ENCODE data around the gene PBRM1. TPM values are rescaled to one million over a fixed set of nuclear protein-coding genes. Genes with fewer than 3 reads are reported as not detected.

Gene PBRM1
- total and polyA plus RNA-seq, 2 experiments from 2014 or later: 57.5 to 72.5 TPM

DNA sequence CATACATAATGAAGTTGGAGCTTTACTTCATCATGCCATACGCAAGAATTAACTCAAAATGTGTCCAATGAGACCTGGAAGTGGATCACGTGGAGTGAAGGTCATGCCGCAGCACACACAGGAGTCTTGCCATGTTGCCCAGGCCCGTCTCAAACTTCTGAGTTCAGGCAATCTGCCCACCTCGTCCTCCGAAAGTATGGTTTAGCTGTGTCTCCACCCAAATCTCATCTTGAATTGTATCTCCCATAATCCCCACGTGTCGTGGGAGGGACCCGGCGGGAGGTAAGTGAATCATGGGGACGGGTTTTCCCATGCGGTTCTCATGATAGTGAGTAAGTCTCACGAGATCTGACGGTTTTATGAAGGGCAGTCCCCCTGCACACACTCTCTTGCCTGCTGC lies 45.9 kb upstream of the PBRM1 start:
- Histone ChIP-seq H4K20me1 (replicated peaks; ENCODE audit: insufficient read depth) (no peaks in the 10 kb centered on the region), H2AFZ (no peak overlapping the region), H3K4me2 (no peak overlapping the region), H3K27ac (ENCODE audit: low read depth) (no peak overlapping the region), H3K4me1 (ENCODE audit: insufficient read depth) (no peaks in the 10 kb centered on the region), H3F3A (replicated peaks; ENCODE audit: low read depth) (no peaks in the 10 kb centered on the region), H3K9me2 (ENCODE audit: insufficient read depth) (no peaks in the 10 kb centered on the region), H3K27me3 (ENCODE audit: insufficient read depth) (no peaks in the 10 kb centered on the region), H3K36me3 (ENCODE audit: insufficient read depth) (peaks cover 34% of the 10 kb centered on the region), H3K4me3 (no peak overlapping the region), H3K79me2 (replicated peaks; ENCODE audit: insufficient read depth) (no peaks in the 10 kb centered on the region)
- Mint-ChIP-seq H3K4me1 (no peaks in the 10 kb centered on the region), H3K36me3 (ENCODE audit: low read depth) (peaks cover 87% of the 10 kb centered on the region), H3K27me3 (ENCODE audit: insufficient read depth, low read depth, poor library complexity) (peaks cover 3% of the 10 kb centered on the region), H3K27ac (no peak overlapping the region), H3K9me3 (peaks cover 23% of the 10 kb centered on the region), H3K4me3 (no peak overlapping the region)
- ATAC-seq (no peak), DNase-seq (ENCODE audit: low spot score) (no peak)
- TF ChIP-seq CREB1 (CRISPR knock-in tag; IDR thresholded peaks at IDR 0.05; ENCODE audit: low read depth) (no peak), EZH2 (IDR thresholded peaks at IDR 0.05; ENCODE audit: low read depth, unreplicated experiment) (no peak), JUNB (IDR thresholded peaks at IDR 0.05; ENCODE audit: unreplicated experiment) (no peak), POLR2AphosphoS5 (IDR thresholded peaks at IDR 0.05; ENCODE audit: low read depth) (no peak), NANOG (IDR thresholded peaks at IDR 0.05; ENCODE audit: borderline replicate concordance) (no peak), ZNF114 (CRISPR knock-in tag; IDR thresholded peaks at IDR 0.05) (no peak), EZH2phosphoT487 (IDR thresholded peaks at IDR 0.05; ENCODE audit: unreplicated experiment) (no peak), ZNF331 (CRISPR knock-in tag; IDR thresholded peaks at IDR 0.05; ENCODE audit: low read depth) (no peak)
- TF ChIP-seq, protein P1, sequence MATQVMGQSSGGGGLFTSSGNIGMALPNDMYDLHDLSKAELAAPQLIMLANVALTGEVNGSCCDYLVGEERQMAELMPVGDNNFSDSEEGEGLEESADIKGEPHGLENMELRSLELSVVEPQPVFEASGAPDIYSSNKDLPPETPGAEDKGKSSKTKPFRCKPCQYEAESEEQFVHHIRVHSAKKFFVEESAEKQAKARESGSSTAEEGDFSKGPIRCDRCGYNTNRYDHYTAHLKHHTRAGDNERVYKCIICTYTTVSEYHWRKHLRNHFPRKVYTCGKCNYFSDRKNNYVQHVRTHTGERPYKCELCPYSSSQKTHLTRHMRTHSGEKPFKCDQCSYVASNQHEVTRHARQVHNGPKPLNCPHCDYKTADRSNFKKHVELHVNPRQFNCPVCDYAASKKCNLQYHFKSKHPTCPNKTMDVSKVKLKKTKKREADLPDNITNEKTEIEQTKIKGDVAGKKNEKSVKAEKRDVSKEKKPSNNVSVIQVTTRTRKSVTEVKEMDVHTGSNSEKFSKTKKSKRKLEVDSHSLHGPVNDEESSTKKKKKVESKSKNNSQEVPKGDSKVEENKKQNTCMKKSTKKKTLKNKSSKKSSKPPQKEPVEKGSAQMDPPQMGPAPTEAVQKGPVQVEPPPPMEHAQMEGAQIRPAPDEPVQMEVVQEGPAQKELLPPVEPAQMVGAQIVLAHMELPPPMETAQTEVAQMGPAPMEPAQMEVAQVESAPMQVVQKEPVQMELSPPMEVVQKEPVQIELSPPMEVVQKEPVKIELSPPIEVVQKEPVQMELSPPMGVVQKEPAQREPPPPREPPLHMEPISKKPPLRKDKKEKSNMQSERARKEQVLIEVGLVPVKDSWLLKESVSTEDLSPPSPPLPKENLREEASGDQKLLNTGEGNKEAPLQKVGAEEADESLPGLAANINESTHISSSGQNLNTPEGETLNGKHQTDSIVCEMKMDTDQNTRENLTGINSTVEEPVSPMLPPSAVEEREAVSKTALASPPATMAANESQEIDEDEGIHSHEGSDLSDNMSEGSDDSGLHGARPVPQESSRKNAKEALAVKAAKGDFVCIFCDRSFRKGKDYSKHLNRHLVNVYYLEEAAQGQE (IDR thresholded peaks at IDR 0.05; ENCODE audit: unreplicated experiment): no peak
- TF ChIP-seq, protein P2, sequence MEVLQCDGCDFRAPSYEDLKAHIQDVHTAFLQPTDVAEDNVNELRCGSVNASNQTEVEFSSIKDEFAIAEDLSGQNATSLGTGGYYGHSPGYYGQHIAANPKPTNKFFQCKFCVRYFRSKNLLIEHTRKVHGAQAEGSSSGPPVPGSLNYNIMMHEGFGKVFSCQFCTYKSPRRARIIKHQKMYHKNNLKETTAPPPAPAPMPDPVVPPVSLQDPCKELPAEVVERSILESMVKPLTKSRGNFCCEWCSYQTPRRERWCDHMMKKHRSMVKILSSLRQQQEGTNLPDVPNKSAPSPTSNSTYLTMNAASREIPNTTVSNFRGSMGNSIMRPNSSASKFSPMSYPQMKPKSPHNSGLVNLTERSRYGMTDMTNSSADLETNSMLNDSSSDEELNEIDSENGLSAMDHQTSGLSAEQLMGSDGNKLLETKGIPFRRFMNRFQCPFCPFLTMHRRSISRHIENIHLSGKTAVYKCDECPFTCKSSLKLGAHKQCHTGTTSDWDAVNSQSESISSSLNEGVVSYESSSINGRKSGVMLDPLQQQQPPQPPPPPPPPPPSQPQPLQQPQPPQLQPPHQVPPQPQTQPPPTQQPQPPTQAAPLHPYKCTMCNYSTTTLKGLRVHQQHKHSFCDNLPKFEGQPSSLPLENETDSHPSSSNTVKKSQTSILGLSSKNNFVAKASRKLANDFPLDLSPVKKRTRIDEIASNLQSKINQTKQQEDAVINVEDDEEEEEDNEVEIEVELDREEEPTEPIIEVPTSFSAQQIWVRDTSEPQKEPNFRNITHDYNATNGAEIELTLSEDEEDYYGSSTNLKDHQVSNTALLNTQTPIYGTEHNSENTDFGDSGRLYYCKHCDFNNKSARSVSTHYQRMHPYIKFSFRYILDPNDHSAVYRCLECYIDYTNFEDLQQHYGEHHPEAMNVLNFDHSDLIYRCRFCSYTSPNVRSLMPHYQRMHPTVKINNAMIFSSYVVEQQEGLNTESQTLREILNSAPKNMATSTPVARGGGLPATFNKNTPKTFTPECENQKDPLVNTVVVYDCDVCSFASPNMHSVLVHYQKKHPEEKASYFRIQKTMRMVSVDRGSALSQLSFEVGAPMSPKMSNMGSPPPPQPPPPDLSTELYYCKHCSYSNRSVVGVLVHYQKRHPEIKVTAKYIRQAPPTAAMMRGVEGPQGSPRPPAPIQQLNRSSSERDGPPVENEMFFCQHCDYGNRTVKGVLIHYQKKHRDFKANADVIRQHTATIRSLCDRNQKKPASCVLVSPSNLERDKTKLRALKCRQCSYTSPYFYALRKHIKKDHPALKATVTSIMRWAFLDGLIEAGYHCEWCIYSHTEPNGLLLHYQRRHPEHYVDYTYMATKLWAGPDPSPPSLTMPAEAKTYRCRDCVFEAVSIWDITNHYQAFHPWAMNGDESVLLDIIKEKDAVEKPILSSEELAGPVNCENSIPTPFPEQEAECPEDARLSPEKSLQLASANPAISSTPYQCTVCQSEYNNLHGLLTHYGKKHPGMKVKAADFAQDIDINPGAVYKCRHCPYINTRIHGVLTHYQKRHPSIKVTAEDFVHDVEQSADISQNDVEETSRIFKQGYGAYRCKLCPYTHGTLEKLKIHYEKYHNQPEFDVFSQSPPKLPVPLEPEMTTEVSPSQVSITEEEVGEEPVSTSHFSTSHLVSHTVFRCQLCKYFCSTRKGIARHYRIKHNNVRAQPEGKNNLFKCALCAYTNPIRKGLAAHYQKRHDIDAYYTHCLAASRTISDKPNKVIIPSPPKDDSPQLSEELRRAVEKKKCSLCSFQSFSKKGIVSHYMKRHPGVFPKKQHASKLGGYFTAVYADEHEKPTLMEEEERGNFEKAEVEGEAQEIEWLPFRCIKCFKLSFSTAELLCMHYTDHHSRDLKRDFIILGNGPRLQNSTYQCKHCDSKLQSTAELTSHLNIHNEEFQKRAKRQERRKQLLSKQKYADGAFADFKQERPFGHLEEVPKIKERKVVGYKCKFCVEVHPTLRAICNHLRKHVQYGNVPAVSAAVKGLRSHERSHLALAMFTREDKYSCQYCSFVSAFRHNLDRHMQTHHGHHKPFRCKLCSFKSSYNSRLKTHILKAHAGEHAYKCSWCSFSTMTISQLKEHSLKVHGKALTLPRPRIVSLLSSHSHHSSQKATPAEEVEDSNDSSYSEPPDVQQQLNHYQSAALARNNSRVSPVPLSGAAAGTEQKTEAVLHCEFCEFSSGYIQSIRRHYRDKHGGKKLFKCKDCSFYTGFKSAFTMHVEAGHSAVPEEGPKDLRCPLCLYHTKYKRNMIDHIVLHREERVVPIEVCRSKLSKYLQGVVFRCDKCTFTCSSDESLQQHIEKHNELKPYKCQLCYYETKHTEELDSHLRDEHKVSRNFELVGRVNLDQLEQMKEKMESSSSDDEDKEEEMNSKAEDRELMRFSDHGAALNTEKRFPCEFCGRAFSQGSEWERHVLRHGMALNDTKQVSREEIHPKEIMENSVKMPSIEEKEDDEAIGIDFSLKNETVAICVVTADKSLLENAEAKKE (CRISPR knock-in tag; IDR thresholded peaks at IDR 0.05): no peak
- TF ChIP-seq, protein P3, sequence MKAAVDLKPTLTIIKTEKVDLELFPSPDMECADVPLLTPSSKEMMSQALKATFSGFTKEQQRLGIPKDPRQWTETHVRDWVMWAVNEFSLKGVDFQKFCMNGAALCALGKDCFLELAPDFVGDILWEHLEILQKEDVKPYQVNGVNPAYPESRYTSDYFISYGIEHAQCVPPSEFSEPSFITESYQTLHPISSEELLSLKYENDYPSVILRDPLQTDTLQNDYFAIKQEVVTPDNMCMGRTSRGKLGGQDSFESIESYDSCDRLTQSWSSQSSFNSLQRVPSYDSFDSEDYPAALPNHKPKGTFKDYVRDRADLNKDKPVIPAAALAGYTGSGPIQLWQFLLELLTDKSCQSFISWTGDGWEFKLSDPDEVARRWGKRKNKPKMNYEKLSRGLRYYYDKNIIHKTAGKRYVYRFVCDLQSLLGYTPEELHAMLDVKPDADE (IDR thresholded peaks at IDR 0.05): no peak
- TF ChIP-seq, protein P4, sequence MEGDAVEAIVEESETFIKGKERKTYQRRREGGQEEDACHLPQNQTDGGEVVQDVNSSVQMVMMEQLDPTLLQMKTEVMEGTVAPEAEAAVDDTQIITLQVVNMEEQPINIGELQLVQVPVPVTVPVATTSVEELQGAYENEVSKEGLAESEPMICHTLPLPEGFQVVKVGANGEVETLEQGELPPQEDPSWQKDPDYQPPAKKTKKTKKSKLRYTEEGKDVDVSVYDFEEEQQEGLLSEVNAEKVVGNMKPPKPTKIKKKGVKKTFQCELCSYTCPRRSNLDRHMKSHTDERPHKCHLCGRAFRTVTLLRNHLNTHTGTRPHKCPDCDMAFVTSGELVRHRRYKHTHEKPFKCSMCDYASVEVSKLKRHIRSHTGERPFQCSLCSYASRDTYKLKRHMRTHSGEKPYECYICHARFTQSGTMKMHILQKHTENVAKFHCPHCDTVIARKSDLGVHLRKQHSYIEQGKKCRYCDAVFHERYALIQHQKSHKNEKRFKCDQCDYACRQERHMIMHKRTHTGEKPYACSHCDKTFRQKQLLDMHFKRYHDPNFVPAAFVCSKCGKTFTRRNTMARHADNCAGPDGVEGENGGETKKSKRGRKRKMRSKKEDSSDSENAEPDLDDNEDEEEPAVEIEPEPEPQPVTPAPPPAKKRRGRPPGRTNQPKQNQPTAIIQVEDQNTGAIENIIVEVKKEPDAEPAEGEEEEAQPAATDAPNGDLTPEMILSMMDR (conservative IDR thresholded peaks at IDR 0.05; ENCODE audit: low read depth in 2 of 2): no peak

Data from GM23338 (cell line).